ENCODE results near the gene ARRDC5. TPM values are rescaled to one million over a fixed set of nuclear protein-coding genes. Genes with fewer than 3 reads are reported as not detected.

ARRDC5 gene
- total and polyA plus RNA-seq, 2 of the 13 experiments (the other 11 are each of a cell fraction or from before 2014, with no cell fraction given) = not detected

- no peak for TF ChIP-seq FOXJ3 (CRISPR knock-in tag; IDR thresholded peaks at IDR 0.05; ENCODE audit: borderline replicate concordance)
- 0 out of 2 replicates have a peak, but pooled peaks have one; percentile 58 for TF ChIP-seq ZNF547 (CRISPR knock-in tag; IDR thresholded peaks at IDR 0.05)
- no peak for TF ChIP-seq PLRG1 (conservative IDR thresholded peaks at IDR 0.05)
- TF ChIP-seq ZFP37 (CRISPR knock-in tag; IDR thresholded peaks at IDR 0.05; ENCODE audit: borderline replicate concordance) = 0 out of 2 replicates have a peak, but pooled peaks have one; percentile 15
- no peak for TF ChIP-seq ZBTB4 (CRISPR knock-in tag; IDR thresholded peaks at IDR 0.05; ENCODE audit: borderline replicate concordance)
- no peak for TF ChIP-seq ZNF318 (CRISPR knock-in tag; IDR thresholded peaks at IDR 0.05)
- TF ChIP-seq SKI (IDR thresholded peaks at IDR 0.05; ENCODE audit: partially characterized antibody) = no peak
- 0 out of 2 replicates have a peak, but pooled peaks have one; percentile 66 for TF ChIP-seq ZNF503 (CRISPR knock-in tag; IDR thresholded peaks at IDR 0.05)
- no peak; the same call in 1 of the 2 replicates for TF ChIP-seq ZSCAN31 (CRISPR knock-in tag; IDR thresholded peaks at IDR 0.05; ENCODE audit: low read depth)
- TF ChIP-seq SALL1 (CRISPR knock-in tag; IDR thresholded peaks at IDR 0.05) = peak; percentile 87
- TF ChIP-seq IRF2 (CRISPR knock-in tag; IDR thresholded peaks at IDR 0.05) = peak; percentile 77
- no peak for TF ChIP-seq NR1H2 (CRISPR knock-in tag; IDR thresholded peaks at IDR 0.05; ENCODE audit: borderline replicate concordance, low read depth)
- no peak for TF ChIP-seq ZNF670 (CRISPR knock-in tag; IDR thresholded peaks at IDR 0.05; ENCODE audit: borderline replicate concordance)
- no peak for TF ChIP-seq ZNF704 (CRISPR knock-in tag; IDR thresholded peaks at IDR 0.05; ENCODE audit: borderline replicate concordance)
Measured at GRCh38 chr19:4870025-4870700, 32.5 kb downstream of the ARRDC5 start (continued).
